Omental fat pad (tissue), 4 donors: ENCODE results near the gene TMEM132E. TPM values are rescaled to one million over a fixed set of nuclear protein-coding genes. Genes with fewer than 3 reads are reported as not detected.

Experiments used
- ATAC-seq: fragments of 150-250 bp; one replicate; pipeline ENCODE4 v1.9.1; 2016; ENCODE audit warnings: mild to moderate bottlenecking, moderate library complexity; ENCODE audit not compliant: low FRiP score
- DNase-seq: peaks from one replicate; pipeline ENCODE4 v3.0.0-alpha.2; 2019; ENCODE audit warnings: low spot score
- total RNA-seq, 4 donors: library from RNA; depleted of rRNA; stranded (reverse); fragments of >200 nt; gene quantifications; one replicate each; pipeline ENCODE4 v1.1.0, GENCODE V29; 2016
- TF ChIP-seq, protein P1 (sequence below), 3 donors: fragments of 450-650 bp; IDR thresholded peaks; one replicate each; pipeline ENCODE4 v1.5.1; 2016 to 2017; ENCODE audit warnings: antibody characterized with exemption in 3 of 3, mild to moderate bottlenecking in 3 of 3, moderate library complexity in 2 of 3

The TMEM132E gene
- total RNA-seq, 4 donors from 2014 or later, result 0.13 to 0.19 TPM; not detected in 2

DNA sequence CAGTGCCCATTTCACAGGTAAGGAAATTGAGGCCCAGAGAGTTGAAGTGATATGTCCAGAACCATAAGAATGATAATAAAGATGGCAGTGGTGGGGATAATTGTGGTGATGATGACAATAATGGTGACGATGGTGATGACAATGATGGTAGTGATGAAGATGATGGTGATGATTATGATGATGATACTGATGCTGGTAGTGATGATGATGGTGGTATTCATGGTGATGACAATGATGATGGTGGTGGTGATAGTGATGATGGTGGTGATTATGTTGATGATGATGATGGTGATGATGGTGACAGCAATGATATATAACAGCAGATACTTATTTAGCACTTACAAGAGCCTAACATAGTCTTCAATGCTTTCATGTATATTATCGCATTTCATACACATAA lies 18.1 kb upstream of the TMEM132E start:
- TF ChIP-seq, protein P1, sequence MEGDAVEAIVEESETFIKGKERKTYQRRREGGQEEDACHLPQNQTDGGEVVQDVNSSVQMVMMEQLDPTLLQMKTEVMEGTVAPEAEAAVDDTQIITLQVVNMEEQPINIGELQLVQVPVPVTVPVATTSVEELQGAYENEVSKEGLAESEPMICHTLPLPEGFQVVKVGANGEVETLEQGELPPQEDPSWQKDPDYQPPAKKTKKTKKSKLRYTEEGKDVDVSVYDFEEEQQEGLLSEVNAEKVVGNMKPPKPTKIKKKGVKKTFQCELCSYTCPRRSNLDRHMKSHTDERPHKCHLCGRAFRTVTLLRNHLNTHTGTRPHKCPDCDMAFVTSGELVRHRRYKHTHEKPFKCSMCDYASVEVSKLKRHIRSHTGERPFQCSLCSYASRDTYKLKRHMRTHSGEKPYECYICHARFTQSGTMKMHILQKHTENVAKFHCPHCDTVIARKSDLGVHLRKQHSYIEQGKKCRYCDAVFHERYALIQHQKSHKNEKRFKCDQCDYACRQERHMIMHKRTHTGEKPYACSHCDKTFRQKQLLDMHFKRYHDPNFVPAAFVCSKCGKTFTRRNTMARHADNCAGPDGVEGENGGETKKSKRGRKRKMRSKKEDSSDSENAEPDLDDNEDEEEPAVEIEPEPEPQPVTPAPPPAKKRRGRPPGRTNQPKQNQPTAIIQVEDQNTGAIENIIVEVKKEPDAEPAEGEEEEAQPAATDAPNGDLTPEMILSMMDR (IDR thresholded peaks at IDR 0.05), result no peak
- no peak for ATAC-seq
- no peak for DNase-seq

GRCh38 chr17:34562387-34562786 lies 17.0 kb upstream of the TMEM132E start:
- no peak for DNase-seq

DNA sequence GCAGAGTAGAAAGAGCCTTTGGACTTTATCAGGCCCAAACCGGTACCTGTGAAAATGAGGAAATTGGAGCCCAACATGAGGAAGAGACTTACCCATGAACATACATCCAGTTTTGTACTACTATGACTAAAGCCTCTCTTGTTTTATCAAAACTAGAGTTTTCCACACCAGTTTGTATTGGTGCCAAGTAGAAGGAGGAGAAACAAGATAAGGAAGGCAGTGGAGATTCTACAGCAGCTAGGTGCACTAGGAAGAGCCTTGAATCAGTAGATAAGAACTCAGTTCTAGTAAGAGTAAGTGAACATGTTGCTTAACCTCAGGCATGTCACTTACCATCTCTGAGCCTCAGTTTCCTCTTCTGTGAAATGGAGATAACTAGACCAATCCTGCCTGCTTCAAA lies 13.7 kb upstream of the TMEM132E start:
- TF ChIP-seq, protein P1 (IDR thresholded peaks at IDR 0.05), result no peak

More at GRCh38 chr17:34562387-34562786, 17.0 kb upstream of the TMEM132E start:
- no peak for ATAC-seq
- TF ChIP-seq, protein P1 (IDR thresholded peaks at IDR 0.05), result no peak

DNA sequence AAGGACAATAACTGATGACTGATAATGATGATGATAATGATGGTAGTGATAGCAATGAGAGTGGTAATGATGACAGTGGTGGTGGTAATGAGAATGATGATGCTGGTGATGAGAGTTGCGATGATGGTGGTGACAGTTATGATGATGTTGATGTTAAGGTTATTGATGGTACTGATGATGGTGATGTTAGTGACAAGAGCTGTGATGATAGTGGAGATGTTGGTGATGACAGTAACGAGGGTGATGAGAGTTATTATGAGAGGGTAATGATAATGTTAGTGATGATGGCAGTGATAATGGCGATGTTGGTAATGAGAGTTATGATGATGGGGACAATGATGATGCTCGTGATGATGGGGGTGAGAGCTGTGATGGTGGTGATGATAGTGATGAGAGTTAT lies 13.2 kb upstream of the TMEM132E start:
- DNase-seq (no peak), ATAC-seq (no peak)
- TF ChIP-seq, protein P1 (IDR thresholded peaks at IDR 0.05), result no peak

More for the DNA sequence above, 13.7 kb upstream of the TMEM132E start:
- no peak for ATAC-seq
- no peak for DNase-seq

DNA sequence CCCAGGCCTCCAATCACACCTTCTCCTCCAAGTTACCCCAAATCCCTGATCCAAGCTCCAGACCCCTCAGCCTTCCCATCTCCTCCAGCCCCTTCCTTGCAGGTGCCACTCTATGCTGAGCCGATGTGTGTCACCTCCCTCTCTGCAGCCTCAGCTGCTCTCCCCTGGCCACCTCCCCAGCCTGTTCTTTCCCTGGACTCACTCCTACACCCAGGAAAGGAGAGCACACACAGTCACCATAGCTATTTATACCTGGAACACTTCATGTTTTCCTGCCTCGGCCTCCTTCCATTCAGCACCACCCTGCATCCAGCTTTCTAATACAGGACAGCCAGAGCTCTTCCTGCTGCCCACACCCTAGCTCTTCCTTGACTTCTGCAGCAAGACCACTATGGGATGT lies 12.5 kb upstream of the TMEM132E start:
- ATAC-seq, result no peak

DNA sequence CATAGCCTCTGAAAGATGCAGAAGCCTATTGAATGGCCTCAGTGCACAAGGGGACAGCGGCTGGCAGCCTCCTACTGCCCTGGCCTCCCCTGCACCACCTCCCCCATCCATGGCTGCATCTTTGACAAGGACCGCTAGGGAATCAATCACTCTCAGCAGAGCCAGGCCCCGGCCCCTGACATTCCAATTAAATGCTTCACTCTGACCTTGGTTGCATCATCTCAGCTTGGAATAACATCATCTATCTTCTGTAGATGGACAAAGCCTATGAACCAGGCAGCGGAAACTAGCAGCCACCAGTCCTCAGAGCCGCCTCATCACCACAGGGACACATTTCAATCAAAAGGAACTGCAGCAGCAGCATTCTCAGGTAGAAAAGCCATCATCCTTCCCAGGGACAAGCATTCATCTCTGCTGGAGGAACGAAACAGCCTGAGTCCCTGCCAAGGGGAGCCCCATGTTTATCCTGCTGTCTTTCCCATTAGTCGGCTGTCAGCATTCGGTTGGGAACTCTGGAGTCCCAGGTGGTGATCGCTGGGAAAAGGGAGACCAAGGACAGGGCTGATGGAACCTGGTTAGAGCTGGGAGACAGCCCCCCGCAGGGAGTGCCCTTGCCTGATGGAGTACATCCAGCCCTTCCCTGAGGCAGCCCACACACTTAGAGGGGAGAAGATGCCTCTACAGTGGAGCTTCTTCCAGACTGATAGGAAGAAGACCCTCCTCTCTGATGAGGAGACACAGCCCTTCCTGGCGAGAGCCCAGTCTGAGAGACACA lies 11.5 kb upstream of the TMEM132E start:
- DNase-seq, result no peak
- TF ChIP-seq, protein P1 (IDR thresholded peaks at IDR 0.05), result no peak
- ATAC-seq, result no peak

More for the DNA sequence above, 12.5 kb upstream of the TMEM132E start:
- no peak for DNase-seq
- TF ChIP-seq, protein P1 (IDR thresholded peaks at IDR 0.05), result no peak

DNA sequence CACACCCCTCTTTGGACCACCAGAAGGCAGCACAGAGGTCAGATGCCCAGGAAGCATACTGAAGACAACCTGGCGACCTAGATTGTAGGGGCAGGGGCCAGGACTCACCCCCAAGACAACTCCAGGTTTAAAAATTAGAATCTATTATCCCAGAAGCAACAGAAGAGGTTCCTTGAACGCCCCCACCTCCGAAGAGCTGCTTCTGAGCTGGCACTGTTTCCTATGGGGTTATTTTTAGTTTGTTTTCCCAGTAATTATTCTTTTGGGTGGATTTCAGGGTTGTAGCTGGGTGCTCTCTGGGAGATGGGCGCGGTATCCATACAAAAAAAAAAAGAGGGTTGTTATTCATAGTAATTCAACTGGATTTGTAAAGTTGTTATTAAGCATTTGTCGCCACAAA lies 10.4 kb upstream of the TMEM132E start:
- DNase-seq (no peak), ATAC-seq (no peak)
- TF ChIP-seq, protein P1 (IDR thresholded peaks at IDR 0.05), result no peak
